Measurements from ENCODE around the gene GTF3C5. TPM values are rescaled to one million over a fixed set of nuclear protein-coding genes. Genes with fewer than 3 reads are reported as not detected.

Gene GTF3C5
- polyA plus RNA-seq, 1 donor from 2014 or later: 103 TPM

DNA sequence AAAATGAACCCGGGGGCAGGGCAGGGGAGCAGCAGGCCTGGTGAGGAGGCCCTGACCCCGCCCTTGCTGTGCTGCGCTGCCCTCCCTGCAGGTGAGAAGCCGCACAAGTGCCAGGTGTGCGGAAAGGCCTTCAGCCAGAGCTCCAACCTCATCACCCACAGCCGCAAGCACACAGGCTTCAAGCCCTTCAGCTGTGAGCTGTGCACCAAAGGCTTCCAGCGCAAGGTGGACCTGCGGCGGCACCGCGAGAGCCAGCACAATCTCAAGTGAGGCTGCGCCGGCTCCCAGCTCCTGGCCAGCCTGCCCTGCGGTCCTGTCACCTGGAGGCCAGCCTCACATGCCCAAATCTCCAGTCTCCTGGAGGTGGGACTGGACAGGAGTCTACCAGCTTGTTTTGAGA, 40.0 kb upstream of the GTF3C5 start:
- Histone ChIP-seq H3K4me2 (ENCODE audit: low read length) (no peak overlapping the region), H3K79me2 (replicated peaks; ENCODE audit: insufficient read depth, low read length) (no peaks in the 10 kb centered on the region), H2AFZ (ENCODE audit: low read depth, low read length) (no peak overlapping the region), H3K9me3 (ENCODE audit: low read length) (no peaks in the 10 kb centered on the region), H3F3A (ENCODE audit: insufficient read depth, low read length, poor library complexity, severe bottlenecking) (no peaks in the 10 kb centered on the region), H3K9ac (ENCODE audit: low read length) (no peak overlapping the region), H3K36me3 (ENCODE audit: insufficient read depth, low read length) (no peaks in the 10 kb centered on the region), H3K4me3 (ENCODE audit: low read length) (no peak overlapping the region), H4K20me1 (ENCODE audit: insufficient read depth) (no peaks in the 10 kb centered on the region), H3K27ac (ENCODE audit: low read length) (no peak overlapping the region), H3K9me2 (ENCODE audit: insufficient read depth, low read length) (no peaks in the 10 kb centered on the region), H3K27me3 (ENCODE audit: insufficient read depth, low read depth, low read length) (no peaks in the 10 kb centered on the region)
- TF ChIP-seq EP300 (conservative IDR thresholded peaks at IDR 0.05; ENCODE audit: poor library complexity, severe bottlenecking) (no peak), EZH2 (IDR thresholded peaks at IDR 0.05; ENCODE audit: borderline replicate concordance, insufficient read depth, low read length, poor library complexity, severe bottlenecking) (no peak), TAF1 (IDR thresholded peaks at IDR 0.05; ENCODE audit: low read depth) (no peak), MXI1 (conservative IDR thresholded peaks at IDR 0.05; ENCODE audit: poor library complexity, severe bottlenecking) (no peak), RAD21 (conservative IDR thresholded peaks at IDR 0.05) (no peak), POLR2AphosphoS5 (IDR thresholded peaks at IDR 0.05) (no peak), CTCF (IDR thresholded peaks at IDR 0.05; ENCODE audit: poor library complexity, severe bottlenecking) (no peak), REST (IDR thresholded peaks at IDR 0.05; ENCODE audit: borderline replicate concordance) (no peak), SMC3 (conservative IDR thresholded peaks at IDR 0.05; ENCODE audit: poor library complexity) (no peak)

GRCh38 chr9:132991351-132992300, 39.2 kb upstream of the GTF3C5 start:
- no peaks in the 10 kb centered on the region for H3F3A ChIP-seq (ENCODE audit: insufficient read depth, low read length, poor library complexity, severe bottlenecking)
- H4K20me1 ChIP-seq (ENCODE audit: insufficient read depth): no peaks in the 10 kb centered on the region
- H3K27ac ChIP-seq (ENCODE audit: low read length): no peak overlapping the region
- no peaks in the 10 kb centered on the region for H3K9me3 ChIP-seq (ENCODE audit: low read length)
- H3K9ac ChIP-seq (ENCODE audit: low read length): no peak overlapping the region
- H3K79me2 ChIP-seq (replicated peaks; ENCODE audit: insufficient read depth, low read length): no peaks in the 10 kb centered on the region
- H3K4me3 ChIP-seq (ENCODE audit: low read length): no peak overlapping the region
- H3K36me3 ChIP-seq (ENCODE audit: insufficient read depth, low read length): no peaks in the 10 kb centered on the region
- no peaks in the 10 kb centered on the region for H3K9me2 ChIP-seq (ENCODE audit: insufficient read depth, low read length)
- H3K27me3 ChIP-seq (ENCODE audit: insufficient read depth, low read depth, low read length): no peaks in the 10 kb centered on the region
- no peak overlapping the region for H3K4me2 ChIP-seq (ENCODE audit: low read length)
- H2AFZ ChIP-seq (ENCODE audit: low read depth, low read length): no peak overlapping the region
- TF ChIP-seq EZH2 (IDR thresholded peaks at IDR 0.05; ENCODE audit: borderline replicate concordance, insufficient read depth, low read length, poor library complexity, severe bottlenecking) (no peak), CTCF (IDR thresholded peaks at IDR 0.05; ENCODE audit: poor library complexity, severe bottlenecking) (no peak), SMC3 (conservative IDR thresholded peaks at IDR 0.05; ENCODE audit: poor library complexity) (no peak), RAD21 (conservative IDR thresholded peaks at IDR 0.05) (no peak), POLR2AphosphoS5 (IDR thresholded peaks at IDR 0.05) (no peak), MXI1 (conservative IDR thresholded peaks at IDR 0.05; ENCODE audit: poor library complexity, severe bottlenecking) (no peak), EP300 (conservative IDR thresholded peaks at IDR 0.05; ENCODE audit: poor library complexity, severe bottlenecking) (no peak), TAF1 (IDR thresholded peaks at IDR 0.05; ENCODE audit: low read depth) (no peak), REST (IDR thresholded peaks at IDR 0.05; ENCODE audit: borderline replicate concordance) (no peak)

Data from neural cell (in vitro differentiated cells).